ENCODE results near the gene NKAIN2.
A peak's percentile ranks its signal among the peaks of the same experiment; 100 is the strongest.

NKAIN2 gene

GRCh38 chr6:124661097-124661661, 857.5 kb downstream of the NKAIN2 start:
- WGBS, 2 experiments: 14 to 18% methylated on average over 5 of the region's 5 CpGs

DNA sequence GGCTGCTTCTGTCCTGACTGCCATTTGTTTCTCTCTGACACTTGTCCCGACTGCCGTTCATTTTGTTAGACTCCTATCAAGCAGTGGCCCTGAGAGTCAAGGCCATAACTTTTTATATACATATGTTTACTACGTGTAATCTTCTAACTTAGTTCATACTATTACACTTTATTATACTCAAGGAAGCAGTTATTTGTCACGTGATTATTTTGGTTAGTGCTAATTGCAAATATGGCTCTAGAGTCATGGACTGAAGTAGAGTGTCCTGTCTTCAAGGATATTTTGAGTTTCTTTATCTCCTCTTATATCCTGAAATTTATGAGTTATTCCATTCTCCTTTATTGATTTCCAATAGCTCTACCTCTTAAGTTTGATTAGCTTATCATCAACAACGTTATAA, 864.4 kb downstream of the NKAIN2 start:
- WGBS, 2 experiments: 89 to 100% methylated on average over 3 to 4 of the region's 5 CpGs
- Histone ChIP-seq H3K27me3 (ENCODE audit: control insufficient read depth, insufficient read depth, low read length, poor library complexity, severe bottlenecking) (no peaks in the 10 kb centered on the region), H3K4me3 (ENCODE audit: insufficient read depth, low read depth, low read length) (no peak overlapping the region), H3K9me3 (ENCODE audit: control insufficient read depth, low read length) (no peaks in the 10 kb centered on the region), H3K4me1 (ENCODE audit: control insufficient read depth, insufficient read depth, low read length) (no peaks in the 10 kb centered on the region), H3K27ac (ENCODE audit: insufficient read depth, low read depth, low read length, poor library complexity, severe bottlenecking) (no peak overlapping the region), H3K36me3 (ENCODE audit: control insufficient read depth, insufficient read depth, low read length) (no peaks in the 10 kb centered on the region)

More at GRCh38 chr6:124661097-124661661, 857.5 kb downstream of the NKAIN2 start:
- peaks cover 15% of the 10 kb centered on the region for H3K4me1 ChIP-seq (ENCODE audit: control insufficient read depth, insufficient read depth, low read length)
- no peaks in the 10 kb centered on the region for H3K36me3 ChIP-seq (ENCODE audit: control insufficient read depth, insufficient read depth, low read length)
- no peak overlapping the region for H3K4me3 ChIP-seq (ENCODE audit: insufficient read depth, low read depth, low read length)
- no peaks in the 10 kb centered on the region for H3K27me3 ChIP-seq (ENCODE audit: control insufficient read depth, insufficient read depth, low read length, poor library complexity, severe bottlenecking)
- peak overlapping the region; percentile 84 for H3K27ac ChIP-seq (ENCODE audit: insufficient read depth, low read depth, low read length, poor library complexity, severe bottlenecking)
- H3K9me3 ChIP-seq (ENCODE audit: control insufficient read depth, low read length): no peaks in the 10 kb centered on the region

DNA sequence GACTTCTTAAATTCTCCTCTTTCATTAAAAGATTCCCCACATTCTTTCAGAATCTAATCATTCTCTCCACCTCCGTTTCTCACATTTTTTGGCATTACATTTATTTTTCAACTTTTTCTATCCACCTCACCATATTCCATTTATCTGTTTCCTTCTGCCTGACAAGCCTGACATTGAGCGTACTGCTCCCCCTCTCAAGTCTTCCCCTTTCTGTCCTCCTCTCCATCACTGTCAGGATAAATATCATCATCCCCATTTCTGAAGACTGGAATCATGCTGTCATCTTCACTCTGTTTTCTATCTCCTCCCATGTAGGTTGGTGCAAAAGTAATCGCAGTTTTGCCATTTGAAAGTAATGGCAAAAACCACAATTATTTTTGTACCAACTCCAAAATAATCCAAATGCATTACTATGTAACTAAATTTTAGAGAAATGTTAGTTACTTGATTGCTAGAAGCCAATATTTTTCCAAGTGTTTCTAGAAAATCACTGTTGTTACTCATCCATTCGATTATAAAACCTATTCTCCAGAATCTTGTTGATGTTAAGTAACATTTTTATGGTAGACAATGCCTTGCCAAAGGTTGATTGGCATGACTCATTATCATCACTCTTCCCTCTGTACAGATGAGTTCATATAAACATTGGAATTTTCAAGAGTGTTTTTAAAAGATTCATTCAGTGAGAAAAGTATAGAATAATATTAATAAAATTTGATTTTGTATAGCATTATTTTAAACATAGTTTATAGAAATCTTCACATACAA, 866.2 kb downstream of the NKAIN2 start:
- H3K27ac ChIP-seq (ENCODE audit: insufficient read depth, low read depth, low read length, poor library complexity, severe bottlenecking): no peak overlapping the region
- no peaks in the 10 kb centered on the region for H3K36me3 ChIP-seq (ENCODE audit: control insufficient read depth, insufficient read depth, low read length)
- peaks cover 3% of the 10 kb centered on the region for H3K9me3 ChIP-seq (ENCODE audit: control insufficient read depth, low read length)
- no peak overlapping the region for H3K4me3 ChIP-seq (ENCODE audit: insufficient read depth, low read depth, low read length)
- H3K4me1 ChIP-seq (ENCODE audit: control insufficient read depth, insufficient read depth, low read length): no peaks in the 10 kb centered on the region
- WGBS, 2 experiments: 86 to 94% methylated on average over 2 to 4 of the region's 4 CpGs
- no peaks in the 10 kb centered on the region for H3K27me3 ChIP-seq (ENCODE audit: control insufficient read depth, insufficient read depth, low read length, poor library complexity, severe bottlenecking)

GRCh38 chr6:124670801-124671200, 867.1 kb downstream of the NKAIN2 start:
- H3K4me1 ChIP-seq (ENCODE audit: control insufficient read depth, insufficient read depth, low read length): no peaks in the 10 kb centered on the region
- 89 to 96% methylated on average over 1 to 3 of the region's 3 CpGs for WGBS, 2 experiments
- peaks cover 3% of the 10 kb centered on the region for H3K9me3 ChIP-seq (ENCODE audit: control insufficient read depth, low read length)
- H3K4me3 ChIP-seq (ENCODE audit: insufficient read depth, low read depth, low read length): no peak overlapping the region
- no peaks in the 10 kb centered on the region for H3K36me3 ChIP-seq (ENCODE audit: control insufficient read depth, insufficient read depth, low read length)
- no peaks in the 10 kb centered on the region for H3K27me3 ChIP-seq (ENCODE audit: control insufficient read depth, insufficient read depth, low read length, poor library complexity, severe bottlenecking)
- H3K27ac ChIP-seq (ENCODE audit: insufficient read depth, low read depth, low read length, poor library complexity, severe bottlenecking): no peak overlapping the region

DNA sequence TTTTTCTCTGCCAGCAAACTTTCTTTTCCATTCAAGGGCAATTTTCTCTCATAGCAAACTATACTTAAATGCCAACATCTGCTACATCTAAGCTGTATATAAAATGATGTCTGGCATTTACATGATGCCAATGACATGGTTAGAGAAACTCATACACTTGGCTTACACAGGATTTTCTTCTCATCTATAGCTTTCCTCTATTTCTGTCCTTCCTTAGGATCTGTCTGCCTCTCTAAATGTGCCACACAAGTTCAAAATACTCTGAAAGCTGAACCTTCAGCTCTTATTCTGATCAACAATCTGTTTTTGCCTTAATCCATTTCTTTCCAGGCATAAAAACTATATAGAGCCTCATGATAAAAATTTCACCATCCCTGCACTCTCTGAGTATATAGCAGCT, 867.7 kb downstream of the NKAIN2 start:
- Histone ChIP-seq H3K9me3 (ENCODE audit: control insufficient read depth, low read length) (peaks cover 3% of the 10 kb centered on the region), H3K4me3 (ENCODE audit: insufficient read depth, low read depth, low read length) (no peak overlapping the region), H3K4me1 (ENCODE audit: control insufficient read depth, insufficient read depth, low read length) (no peaks in the 10 kb centered on the region), H3K36me3 (ENCODE audit: control insufficient read depth, insufficient read depth, low read length) (no peaks in the 10 kb centered on the region), H3K27me3 (ENCODE audit: control insufficient read depth, insufficient read depth, low read length, poor library complexity, severe bottlenecking) (no peaks in the 10 kb centered on the region), H3K27ac (ENCODE audit: insufficient read depth, low read depth, low read length, poor library complexity, severe bottlenecking) (no peak overlapping the region)

DNA sequence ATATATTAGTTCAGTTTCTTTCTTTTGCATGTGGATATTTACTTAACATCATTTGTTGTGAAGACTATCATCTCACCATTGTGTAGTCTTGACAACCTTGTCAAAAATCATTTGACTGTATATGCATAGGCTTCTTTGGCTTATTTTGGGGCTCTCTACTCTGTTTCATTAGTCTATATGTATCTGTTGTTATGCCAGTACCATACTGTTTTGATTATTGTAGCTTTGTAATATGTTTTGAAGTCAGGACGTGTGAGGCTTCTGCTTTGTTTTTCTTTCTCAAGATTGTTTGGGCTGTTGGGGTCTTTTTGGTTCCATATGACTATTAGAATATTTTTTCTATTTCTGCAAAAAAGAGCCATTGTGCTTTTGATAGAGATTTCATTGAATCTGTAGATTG, 870.4 kb downstream of the NKAIN2 start:
- no peaks in the 10 kb centered on the region for H3K4me1 ChIP-seq (ENCODE audit: control insufficient read depth, insufficient read depth, low read length)
- no peaks in the 10 kb centered on the region for H3K27me3 ChIP-seq (ENCODE audit: control insufficient read depth, insufficient read depth, low read length, poor library complexity, severe bottlenecking)
- H3K9me3 ChIP-seq (ENCODE audit: control insufficient read depth, low read length): peaks cover 9% of the 10 kb centered on the region
- no peak overlapping the region for H3K4me3 ChIP-seq (ENCODE audit: insufficient read depth, low read depth, low read length)
- H3K36me3 ChIP-seq (ENCODE audit: control insufficient read depth, insufficient read depth, low read length): no peaks in the 10 kb centered on the region
- no peak overlapping the region for H3K27ac ChIP-seq (ENCODE audit: insufficient read depth, low read depth, low read length, poor library complexity, severe bottlenecking)
- 77 to 91% methylated on average over 1 of the region's 1 CpG for WGBS, 2 experiments

DNA sequence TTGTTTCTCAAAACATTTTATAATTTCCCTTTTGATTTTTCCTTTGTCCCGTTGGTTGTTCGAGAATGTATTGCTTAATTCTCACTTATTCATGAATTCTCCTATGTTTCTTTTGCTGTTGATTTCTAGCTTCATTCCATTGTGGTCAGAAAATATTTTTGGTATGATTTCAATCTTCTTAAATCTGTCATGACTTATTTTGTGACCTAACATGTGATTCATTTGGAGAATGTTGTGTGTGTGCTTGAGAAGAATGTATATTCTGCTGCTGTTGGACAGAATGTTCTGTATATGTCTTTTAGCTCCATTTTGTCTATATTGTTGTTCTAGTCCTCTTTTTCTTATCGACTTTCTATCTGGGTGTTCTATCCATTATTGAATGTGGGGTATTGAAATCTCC, 872.4 kb downstream of the NKAIN2 start:
- WGBS, 2 experiments: 100% methylated on average over 2 of the region's 3 CpGs; no CpG with 5 or more reads in 1 of the 2 experiments
- H3K4me3 ChIP-seq (ENCODE audit: insufficient read depth, low read depth, low read length): no peak overlapping the region

DNA sequence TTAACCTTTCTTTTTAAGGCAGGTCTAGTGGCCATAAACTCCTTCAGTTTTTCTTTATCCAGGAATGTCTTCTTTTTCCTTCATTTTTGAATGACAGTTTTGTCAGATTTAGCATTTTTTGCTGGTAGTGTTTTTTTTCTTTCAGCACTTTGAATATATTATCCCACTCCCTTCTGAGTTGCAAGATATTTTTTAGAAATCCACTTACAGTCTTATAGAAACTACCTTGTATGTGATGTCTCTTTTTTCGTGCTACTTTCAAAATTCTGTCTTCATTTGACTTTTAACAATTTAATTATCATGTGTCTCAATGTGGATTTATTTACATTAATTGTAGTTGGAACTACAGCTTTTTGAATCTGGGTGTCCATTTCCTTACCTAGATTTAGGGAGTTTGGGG, 874.2 kb downstream of the NKAIN2 start:
- Histone ChIP-seq H3K36me3 (ENCODE audit: control insufficient read depth, insufficient read depth, low read length) (no peaks in the 10 kb centered on the region), H3K9me3 (ENCODE audit: control insufficient read depth, low read length) (peaks cover 9% of the 10 kb centered on the region), H3K27me3 (ENCODE audit: control insufficient read depth, insufficient read depth, low read length, poor library complexity, severe bottlenecking) (no peaks in the 10 kb centered on the region), H3K27ac (ENCODE audit: insufficient read depth, low read depth, low read length, poor library complexity, severe bottlenecking) (no peak overlapping the region), H3K4me3 (ENCODE audit: insufficient read depth, low read depth, low read length) (no peak overlapping the region), H3K4me1 (ENCODE audit: control insufficient read depth, insufficient read depth, low read length) (no peaks in the 10 kb centered on the region)
- WGBS, 2 experiments: 100% methylated on average over 1 of the region's 1 CpG; no CpG with 5 or more reads in 1 of the 2 experiments

More for the DNA sequence above, 872.4 kb downstream of the NKAIN2 start:
- no peaks in the 10 kb centered on the region for H3K4me1 ChIP-seq (ENCODE audit: control insufficient read depth, insufficient read depth, low read length)
- H3K36me3 ChIP-seq (ENCODE audit: control insufficient read depth, insufficient read depth, low read length): no peaks in the 10 kb centered on the region
- H3K27me3 ChIP-seq (ENCODE audit: control insufficient read depth, insufficient read depth, low read length, poor library complexity, severe bottlenecking): no peaks in the 10 kb centered on the region
- no peak overlapping the region for H3K27ac ChIP-seq (ENCODE audit: insufficient read depth, low read depth, low read length, poor library complexity, severe bottlenecking)
- peaks cover 9% of the 10 kb centered on the region for H3K9me3 ChIP-seq (ENCODE audit: control insufficient read depth, low read length)

GRCh38 chr6:124679387-124679786, 875.7 kb downstream of the NKAIN2 start:
- H3K36me3 ChIP-seq (ENCODE audit: control insufficient read depth, insufficient read depth, low read length): no peaks in the 10 kb centered on the region
- peaks cover 5% of the 10 kb centered on the region for H3K9me3 ChIP-seq (ENCODE audit: control insufficient read depth, low read length)
- 86 to 94% methylated on average over 2 of the region's 2 CpGs for WGBS, 2 experiments
- no peak overlapping the region for H3K4me3 ChIP-seq (ENCODE audit: insufficient read depth, low read depth, low read length)
- H3K27ac ChIP-seq (ENCODE audit: insufficient read depth, low read depth, low read length, poor library complexity, severe bottlenecking): no peak overlapping the region
- no peaks in the 10 kb centered on the region for H3K27me3 ChIP-seq (ENCODE audit: control insufficient read depth, insufficient read depth, low read length, poor library complexity, severe bottlenecking)
- H3K4me1 ChIP-seq (ENCODE audit: control insufficient read depth, insufficient read depth, low read length): no peaks in the 10 kb centered on the region

GRCh38 chr6:124682751-124683150, 879.1 kb downstream of the NKAIN2 start:
- Histone ChIP-seq H3K4me3 (ENCODE audit: insufficient read depth, low read depth, low read length) (no peak overlapping the region), H3K27me3 (ENCODE audit: control insufficient read depth, insufficient read depth, low read length, poor library complexity, severe bottlenecking) (no peaks in the 10 kb centered on the region), H3K4me1 (ENCODE audit: control insufficient read depth, insufficient read depth, low read length) (no peaks in the 10 kb centered on the region), H3K9me3 (ENCODE audit: control insufficient read depth, low read length) (peaks cover 4% of the 10 kb centered on the region), H3K27ac (ENCODE audit: insufficient read depth, low read depth, low read length, poor library complexity, severe bottlenecking) (no peak overlapping the region), H3K36me3 (ENCODE audit: control insufficient read depth, insufficient read depth, low read length) (no peaks in the 10 kb centered on the region)
- WGBS, 2 experiments: 93 to 94% methylated on average over 4 to 5 of the region's 6 CpGs

All from ectodermal cell (in vitro differentiated cells).